ENCODE measurements around the gene THBD. TPM values are rescaled to one million over a fixed set of nuclear protein-coding genes. Genes with fewer than 3 reads are reported as not detected.
A peak's percentile ranks its signal among the peaks of the same experiment; 100 is the strongest.

Gene THBD, protein sequence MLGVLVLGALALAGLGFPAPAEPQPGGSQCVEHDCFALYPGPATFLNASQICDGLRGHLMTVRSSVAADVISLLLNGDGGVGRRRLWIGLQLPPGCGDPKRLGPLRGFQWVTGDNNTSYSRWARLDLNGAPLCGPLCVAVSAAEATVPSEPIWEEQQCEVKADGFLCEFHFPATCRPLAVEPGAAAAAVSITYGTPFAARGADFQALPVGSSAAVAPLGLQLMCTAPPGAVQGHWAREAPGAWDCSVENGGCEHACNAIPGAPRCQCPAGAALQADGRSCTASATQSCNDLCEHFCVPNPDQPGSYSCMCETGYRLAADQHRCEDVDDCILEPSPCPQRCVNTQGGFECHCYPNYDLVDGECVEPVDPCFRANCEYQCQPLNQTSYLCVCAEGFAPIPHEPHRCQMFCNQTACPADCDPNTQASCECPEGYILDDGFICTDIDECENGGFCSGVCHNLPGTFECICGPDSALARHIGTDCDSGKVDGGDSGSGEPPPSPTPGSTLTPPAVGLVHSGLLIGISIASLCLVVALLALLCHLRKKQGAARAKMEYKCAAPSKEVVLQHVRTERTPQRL
- total RNA-seq (2012; rRNA removed), result 8.3 and 20.0 TPM in 2 replicates

DNA sequence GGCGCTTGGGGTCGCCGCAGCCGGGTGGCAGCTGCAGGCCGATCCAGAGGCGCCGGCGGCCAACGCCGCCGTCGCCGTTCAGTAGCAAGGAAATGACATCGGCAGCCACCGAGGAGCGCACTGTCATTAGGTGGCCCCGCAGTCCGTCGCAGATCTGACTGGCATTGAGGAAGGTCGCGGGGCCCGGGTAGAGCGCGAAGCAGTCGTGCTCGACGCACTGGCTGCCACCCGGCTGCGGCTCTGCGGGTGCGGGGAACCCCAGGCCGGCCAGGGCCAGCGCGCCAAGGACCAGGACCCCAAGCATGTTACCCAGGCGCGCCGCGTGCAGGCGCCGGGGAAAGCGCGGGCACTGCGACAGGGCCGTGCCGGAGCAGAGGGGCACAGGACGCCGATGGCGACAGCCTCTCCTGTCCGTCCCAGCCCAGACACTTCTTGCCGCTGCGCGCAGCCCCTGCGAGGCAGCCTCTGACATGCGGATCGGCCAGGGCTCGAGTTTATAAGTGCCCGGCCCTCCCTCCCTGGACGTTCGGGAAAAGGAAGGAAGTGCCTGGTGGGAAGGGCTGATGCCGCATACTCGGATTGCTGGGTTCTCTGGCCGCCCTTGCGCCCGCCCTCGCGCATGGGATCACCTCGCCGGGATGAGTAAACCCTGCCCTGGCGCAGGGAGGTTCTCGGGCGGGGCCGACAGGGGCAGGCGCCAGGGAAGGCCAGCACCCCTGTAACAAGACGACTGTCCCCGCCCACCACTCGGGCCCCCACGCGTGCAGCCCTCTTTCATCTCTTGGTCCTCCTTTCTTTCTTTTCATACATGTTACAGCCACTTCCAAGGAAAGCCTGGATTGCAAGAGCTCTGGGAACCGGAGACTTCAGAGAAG, at the start of gene THBD:
Gene THBD, minus strand, starts transcription at position 472 of the 875 bp plus-strand sequence. Its CDS starts 168 bp downstream, at position 304.
- Histone ChIP-seq H3K27me3 (ENCODE audit: control insufficient read depth, insufficient read depth, low read length) (peaks cover 36% of the 10 kb centered on the region), H3K36me3 (ENCODE audit: insufficient read depth, low read length) (no peaks in the 10 kb centered on the region), H3K4me3 (ENCODE audit: low read length) (peak within 1 kb of the TSS; percentile 67), H3K4me2 (ENCODE audit: low read length) (peak within 1 kb of the TSS; percentile 88), H3K9me3 (replicated peaks; ENCODE audit: low read length) (no peaks in the 10 kb centered on the region), H3K9ac (ENCODE audit: low read depth, low read length) (peak within 1 kb of the TSS; percentile 63), H3K4me1 (ENCODE audit: control insufficient read depth, insufficient read depth, low read length) (peaks cover 40% of the 10 kb centered on the region)

- no peaks in the 10 kb centered on the region for H3K9me3 ChIP-seq (replicated peaks; ENCODE audit: low read length)
- no peak overlapping the region for H3K4me2 ChIP-seq (ENCODE audit: low read length)
- peaks cover 5% of the 10 kb centered on the region for H3K4me1 ChIP-seq (ENCODE audit: control insufficient read depth, insufficient read depth, low read length)
- H3K36me3 ChIP-seq (ENCODE audit: insufficient read depth, low read length), result no peaks in the 10 kb centered on the region
- peaks cover 20% of the 10 kb centered on the region for H3K27me3 ChIP-seq (ENCODE audit: control insufficient read depth, insufficient read depth, low read length)
- H3K4me3 ChIP-seq (ENCODE audit: low read length), result no peak overlapping the region
- H3K9ac ChIP-seq (ENCODE audit: low read depth, low read length), result no peak overlapping the region
Measured at GRCh38 chr20:23097636-23098580, 48.4 kb upstream of the THBD start.

DNA sequence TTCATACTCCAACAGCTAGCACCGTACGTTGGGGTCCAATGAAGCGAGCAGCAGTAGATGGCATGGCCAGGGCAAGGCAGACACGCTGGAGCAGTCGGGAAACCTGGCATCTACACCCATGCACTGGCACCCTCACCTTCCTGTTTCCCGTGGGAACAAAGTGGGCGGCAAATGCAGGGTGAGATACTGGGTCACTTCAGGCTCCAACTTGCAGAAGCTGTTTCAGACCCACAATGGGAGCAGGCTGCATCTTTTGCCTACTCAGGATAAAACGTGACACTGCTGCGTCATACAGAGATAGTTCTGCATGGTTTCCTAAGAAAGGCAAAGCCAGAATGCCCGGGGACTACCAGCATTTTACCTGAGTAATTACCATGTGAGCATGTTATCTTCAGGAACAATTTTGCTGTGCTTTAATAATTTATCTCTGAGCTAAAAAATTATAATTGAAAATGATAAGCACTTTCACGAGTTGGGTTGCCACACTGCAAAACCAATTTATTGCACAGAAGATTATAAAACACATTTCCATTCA, 47.6 kb upstream of the THBD start:
- no peak overlapping the region for H3K4me3 ChIP-seq (ENCODE audit: low read length)
- no peak overlapping the region for H3K4me2 ChIP-seq (ENCODE audit: low read length)
- peaks cover 26% of the 10 kb centered on the region for H3K27me3 ChIP-seq (ENCODE audit: control insufficient read depth, insufficient read depth, low read length)
- no peaks in the 10 kb centered on the region for H3K36me3 ChIP-seq (ENCODE audit: insufficient read depth, low read length)
- no peak overlapping the region for H3K9ac ChIP-seq (ENCODE audit: low read depth, low read length)
- H3K9me3 ChIP-seq (replicated peaks; ENCODE audit: low read length), result no peaks in the 10 kb centered on the region
- H3K4me1 ChIP-seq (ENCODE audit: control insufficient read depth, insufficient read depth, low read length), result no peaks in the 10 kb centered on the region

DNA sequence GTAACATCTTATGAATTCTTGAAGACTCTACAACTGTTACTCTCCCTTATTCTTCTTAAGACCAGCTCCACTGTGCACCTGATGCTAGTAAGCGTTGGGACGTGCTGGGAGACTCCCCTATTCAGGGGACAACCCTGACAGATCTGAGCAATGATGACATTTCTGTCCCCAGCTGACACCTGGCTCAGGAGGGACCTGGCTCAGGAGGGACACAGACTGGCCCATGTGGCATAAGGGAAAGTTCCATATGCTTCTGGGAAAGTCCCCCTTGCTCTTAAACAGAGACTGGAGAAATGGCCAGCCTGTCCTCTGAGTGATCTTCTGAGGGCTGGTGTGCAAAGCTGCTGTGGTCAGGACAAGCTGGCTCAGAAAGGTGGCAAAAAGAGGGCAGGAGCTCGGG, 46.6 kb upstream of the THBD start:
- Histone ChIP-seq H3K36me3 (ENCODE audit: insufficient read depth, low read length) (no peaks in the 10 kb centered on the region), H3K9me3 (replicated peaks; ENCODE audit: low read length) (no peaks in the 10 kb centered on the region), H3K4me3 (ENCODE audit: low read length) (no peak overlapping the region), H3K4me1 (ENCODE audit: control insufficient read depth, insufficient read depth, low read length) (no peaks in the 10 kb centered on the region), H3K27me3 (ENCODE audit: control insufficient read depth, insufficient read depth, low read length) (peaks cover 36% of the 10 kb centered on the region), H3K4me2 (ENCODE audit: low read length) (no peak overlapping the region), H3K9ac (ENCODE audit: low read depth, low read length) (no peak overlapping the region)

DNA sequence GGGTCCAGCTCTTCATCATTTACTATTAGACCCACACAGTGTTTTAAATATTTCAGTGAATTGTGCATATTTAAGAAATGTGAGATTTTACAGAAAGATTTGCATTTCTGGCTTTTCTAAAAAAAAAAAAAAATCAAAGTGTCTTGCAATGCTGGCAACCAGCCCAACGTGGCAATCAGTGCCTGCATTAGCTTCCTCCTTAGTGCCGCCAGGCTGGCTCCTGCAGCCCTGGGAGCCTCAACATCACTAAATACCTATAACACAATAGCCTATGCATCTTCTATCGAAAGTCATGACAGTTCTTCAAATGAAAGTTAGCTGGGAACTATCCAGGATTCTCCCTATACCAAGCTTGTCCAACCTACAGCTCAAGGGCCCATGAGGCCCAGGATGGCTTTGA, 46.0 kb upstream of the THBD start:
- H3K4me2 ChIP-seq (ENCODE audit: low read length), result no peak overlapping the region
- H3K4me1 ChIP-seq (ENCODE audit: control insufficient read depth, insufficient read depth, low read length), result no peaks in the 10 kb centered on the region
- no peak overlapping the region for H3K4me3 ChIP-seq (ENCODE audit: low read length)
- H3K9ac ChIP-seq (ENCODE audit: low read depth, low read length), result no peak overlapping the region
- H3K36me3 ChIP-seq (ENCODE audit: insufficient read depth, low read length), result no peaks in the 10 kb centered on the region
- H3K9me3 ChIP-seq (replicated peaks; ENCODE audit: low read length), result no peaks in the 10 kb centered on the region
- H3K27me3 ChIP-seq (ENCODE audit: control insufficient read depth, insufficient read depth, low read length), result peaks cover 39% of the 10 kb centered on the region

- no peaks in the 10 kb centered on the region for H3K36me3 ChIP-seq (ENCODE audit: insufficient read depth, low read length)
- H3K9ac ChIP-seq (ENCODE audit: low read depth, low read length), result no peak overlapping the region
- peaks cover 44% of the 10 kb centered on the region for H3K27me3 ChIP-seq (ENCODE audit: control insufficient read depth, insufficient read depth, low read length)
- H3K4me3 ChIP-seq (ENCODE audit: low read length), result no peak overlapping the region
- no peak overlapping the region for H3K4me2 ChIP-seq (ENCODE audit: low read length)
- H3K9me3 ChIP-seq (replicated peaks; ENCODE audit: low read length), result no peaks in the 10 kb centered on the region
- H3K4me1 ChIP-seq (ENCODE audit: control insufficient read depth, insufficient read depth, low read length), result no peaks in the 10 kb centered on the region
Measured at GRCh38 chr20:23094927-23095326, 45.5 kb upstream of the THBD start.

- Histone ChIP-seq H3K9ac (ENCODE audit: low read depth, low read length) (no peak overlapping the region), H3K27me3 (ENCODE audit: control insufficient read depth, insufficient read depth, low read length) (peaks cover 44% of the 10 kb centered on the region), H3K36me3 (ENCODE audit: insufficient read depth, low read length) (no peaks in the 10 kb centered on the region), H3K4me1 (ENCODE audit: control insufficient read depth, insufficient read depth, low read length) (no peaks in the 10 kb centered on the region), H3K9me3 (replicated peaks; ENCODE audit: low read length) (no peaks in the 10 kb centered on the region), H3K4me3 (ENCODE audit: low read length) (no peak overlapping the region), H3K4me2 (ENCODE audit: low read length) (no peak overlapping the region)
Measured at GRCh38 chr20:23094213-23094896, 44.9 kb upstream of the THBD start.

GRCh38 chr20:23093613-23094012, 44.1 kb upstream of the THBD start:
- H3K4me2 ChIP-seq (ENCODE audit: low read length), result no peak overlapping the region
- no peaks in the 10 kb centered on the region for H3K9me3 ChIP-seq (replicated peaks; ENCODE audit: low read length)
- H3K4me1 ChIP-seq (ENCODE audit: control insufficient read depth, insufficient read depth, low read length), result no peaks in the 10 kb centered on the region
- no peak overlapping the region for H3K4me3 ChIP-seq (ENCODE audit: low read length)
- H3K9ac ChIP-seq (ENCODE audit: low read depth, low read length), result no peak overlapping the region
- no peaks in the 10 kb centered on the region for H3K36me3 ChIP-seq (ENCODE audit: insufficient read depth, low read length)
- peaks cover 44% of the 10 kb centered on the region for H3K27me3 ChIP-seq (ENCODE audit: control insufficient read depth, insufficient read depth, low read length)

DNA sequence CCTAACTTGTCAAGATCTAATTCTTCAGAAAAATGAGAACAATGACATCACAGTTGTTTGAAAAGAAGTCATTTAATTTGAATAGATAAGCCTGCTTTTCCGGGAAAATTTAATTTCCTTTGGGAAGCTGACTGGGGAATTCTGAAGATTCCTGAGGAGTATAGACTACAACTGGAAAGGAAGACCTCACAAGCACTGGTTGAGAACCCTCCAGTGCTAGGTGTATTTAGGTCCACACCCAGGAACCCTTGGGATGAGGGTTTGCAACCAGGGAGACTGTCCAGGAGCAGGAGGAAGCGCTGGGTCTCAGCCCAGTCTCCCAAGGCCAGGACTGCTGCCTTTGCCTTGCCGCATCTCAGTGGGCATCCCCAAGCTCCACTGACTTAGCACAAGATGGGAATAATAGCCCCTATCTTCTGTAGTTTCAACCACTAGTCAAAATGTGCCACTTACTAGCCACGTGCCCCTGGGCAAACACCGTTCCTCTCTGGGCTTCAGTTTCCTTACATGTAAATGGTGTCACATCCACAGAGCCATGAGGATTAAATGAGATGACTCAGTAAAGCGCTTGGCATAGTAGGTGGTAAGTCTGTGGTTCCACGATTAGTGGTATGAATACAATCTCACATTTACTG, 43.5 kb upstream of the THBD start:
- H3K36me3 ChIP-seq (ENCODE audit: insufficient read depth, low read length), result no peaks in the 10 kb centered on the region
- H3K4me3 ChIP-seq (ENCODE audit: low read length), result no peak overlapping the region
- H3K9me3 ChIP-seq (replicated peaks; ENCODE audit: low read length), result no peaks in the 10 kb centered on the region
- H3K9ac ChIP-seq (ENCODE audit: low read depth, low read length), result no peak overlapping the region
- H3K27me3 ChIP-seq (ENCODE audit: control insufficient read depth, insufficient read depth, low read length), result peaks cover 44% of the 10 kb centered on the region
- no peaks in the 10 kb centered on the region for H3K4me1 ChIP-seq (ENCODE audit: control insufficient read depth, insufficient read depth, low read length)
- H3K4me2 ChIP-seq (ENCODE audit: low read length), result no peak overlapping the region

DNA sequence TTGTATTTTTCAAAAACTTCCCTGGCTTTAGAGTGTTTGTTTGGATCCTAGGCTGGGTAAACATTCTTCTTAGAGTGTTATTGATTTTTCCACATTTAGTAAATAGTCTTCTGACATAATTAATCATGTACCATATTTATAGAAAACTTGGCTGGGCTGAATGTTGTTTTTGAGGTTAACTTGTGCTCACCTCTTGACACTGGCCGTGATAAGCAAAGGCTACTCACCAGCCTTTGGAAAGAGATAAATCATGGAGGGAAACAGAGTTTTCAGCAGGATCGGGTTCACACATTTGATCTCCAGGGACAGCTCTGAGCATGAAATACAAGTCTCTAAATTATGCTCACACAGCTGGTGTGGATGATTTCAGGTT, 42.9 kb upstream of the THBD start:
- Histone ChIP-seq H3K27me3 (ENCODE audit: control insufficient read depth, insufficient read depth, low read length) (peaks cover 45% of the 10 kb centered on the region), H3K9ac (ENCODE audit: low read depth, low read length) (no peak overlapping the region), H3K4me1 (ENCODE audit: control insufficient read depth, insufficient read depth, low read length) (no peaks in the 10 kb centered on the region)

More for the DNA sequence above, 42.9 kb upstream of the THBD start:
- Histone ChIP-seq H3K4me2 (ENCODE audit: low read length) (no peak overlapping the region), H3K9me3 (replicated peaks; ENCODE audit: low read length) (no peaks in the 10 kb centered on the region), H3K4me3 (ENCODE audit: low read length) (no peak overlapping the region), H3K36me3 (ENCODE audit: insufficient read depth, low read length) (no peaks in the 10 kb centered on the region)
